ENCODE data around the gene FLT1. TPM values are rescaled to one million over a fixed set of nuclear protein-coding genes. Genes with fewer than 3 reads are reported as not detected.
A peak's percentile ranks its signal among the peaks of the same experiment; 100 is the strongest.

The FLT1 gene
- total RNA-seq, 1 donor from 2014 or later: 0.81 TPM

DNA sequence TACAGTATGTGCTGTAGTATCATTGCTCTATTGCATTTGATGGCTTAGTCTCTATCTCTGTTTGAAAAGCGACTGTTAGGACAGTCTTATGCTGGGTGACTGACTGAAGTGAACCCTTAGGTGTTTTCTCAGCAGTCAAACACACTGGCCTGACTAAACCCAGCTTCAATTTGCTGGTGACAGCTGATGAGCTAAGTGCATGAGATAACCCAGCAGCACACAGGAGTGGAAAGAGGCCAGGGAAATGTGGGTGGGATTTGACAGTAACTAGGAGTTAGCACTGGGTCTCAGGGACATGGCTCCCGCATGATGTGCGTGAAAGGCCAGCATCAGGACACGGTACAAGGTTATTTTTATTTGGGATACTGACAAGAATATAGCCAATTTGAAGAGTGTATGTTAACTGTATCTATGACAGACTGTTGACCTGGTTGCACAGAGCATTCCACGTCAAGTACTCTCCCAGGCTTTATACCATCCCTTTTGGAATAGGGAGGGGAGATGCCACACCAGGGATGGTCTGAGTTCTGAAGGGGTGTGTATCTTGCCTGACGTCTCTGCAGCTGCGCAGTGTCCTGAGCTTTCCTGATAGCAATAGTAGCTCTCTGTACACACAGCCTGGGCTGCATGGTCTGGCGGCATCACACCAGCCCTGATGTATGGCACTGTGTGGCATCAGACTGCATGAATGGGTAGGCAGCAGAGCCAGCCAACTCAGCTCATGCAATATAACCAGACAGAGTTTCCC is 144.8 kb downstream of the FLT1 start:
- no peak overlapping the region for H3K27ac Mint-ChIP-seq
- H3K9me3 Mint-ChIP-seq (ENCODE audit: low read depth): no peaks in the 10 kb centered on the region
- no peak overlapping the region for H3K4me3 Mint-ChIP-seq (ENCODE audit: low read depth)
- peaks cover 2% of the 10 kb centered on the region for H3K4me1 Mint-ChIP-seq (ENCODE audit: low read depth)
- TF ChIP-seq, protein P1, sequence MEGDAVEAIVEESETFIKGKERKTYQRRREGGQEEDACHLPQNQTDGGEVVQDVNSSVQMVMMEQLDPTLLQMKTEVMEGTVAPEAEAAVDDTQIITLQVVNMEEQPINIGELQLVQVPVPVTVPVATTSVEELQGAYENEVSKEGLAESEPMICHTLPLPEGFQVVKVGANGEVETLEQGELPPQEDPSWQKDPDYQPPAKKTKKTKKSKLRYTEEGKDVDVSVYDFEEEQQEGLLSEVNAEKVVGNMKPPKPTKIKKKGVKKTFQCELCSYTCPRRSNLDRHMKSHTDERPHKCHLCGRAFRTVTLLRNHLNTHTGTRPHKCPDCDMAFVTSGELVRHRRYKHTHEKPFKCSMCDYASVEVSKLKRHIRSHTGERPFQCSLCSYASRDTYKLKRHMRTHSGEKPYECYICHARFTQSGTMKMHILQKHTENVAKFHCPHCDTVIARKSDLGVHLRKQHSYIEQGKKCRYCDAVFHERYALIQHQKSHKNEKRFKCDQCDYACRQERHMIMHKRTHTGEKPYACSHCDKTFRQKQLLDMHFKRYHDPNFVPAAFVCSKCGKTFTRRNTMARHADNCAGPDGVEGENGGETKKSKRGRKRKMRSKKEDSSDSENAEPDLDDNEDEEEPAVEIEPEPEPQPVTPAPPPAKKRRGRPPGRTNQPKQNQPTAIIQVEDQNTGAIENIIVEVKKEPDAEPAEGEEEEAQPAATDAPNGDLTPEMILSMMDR (IDR thresholded peaks at IDR 0.05; ENCODE audit: unreplicated experiment): no peak
- peaks cover 3% of the 10 kb centered on the region for H3K27me3 Mint-ChIP-seq
- no peak for DNase-seq (ENCODE audit: low spot score, unreplicated experiment)
- H3K36me3 Mint-ChIP-seq (ENCODE audit: insufficient read depth): no peaks in the 10 kb centered on the region

- no peak overlapping the region for H3K27ac Mint-ChIP-seq
- peaks cover 3% of the 10 kb centered on the region for H3K27me3 Mint-ChIP-seq
- H3K4me1 Mint-ChIP-seq (ENCODE audit: low read depth): peaks cover 2% of the 10 kb centered on the region
- TF ChIP-seq, protein P1 (IDR thresholded peaks at IDR 0.05; ENCODE audit: unreplicated experiment): no peak
- DNase-seq (ENCODE audit: low spot score, unreplicated experiment): no peak
- no peaks in the 10 kb centered on the region for H3K9me3 Mint-ChIP-seq (ENCODE audit: low read depth)
- no peaks in the 10 kb centered on the region for H3K36me3 Mint-ChIP-seq (ENCODE audit: insufficient read depth)
- no peak overlapping the region for H3K4me3 Mint-ChIP-seq (ENCODE audit: low read depth)
Observed at GRCh38 chr13:28349371-28349770, 145.6 kb downstream of the FLT1 start.

DNA sequence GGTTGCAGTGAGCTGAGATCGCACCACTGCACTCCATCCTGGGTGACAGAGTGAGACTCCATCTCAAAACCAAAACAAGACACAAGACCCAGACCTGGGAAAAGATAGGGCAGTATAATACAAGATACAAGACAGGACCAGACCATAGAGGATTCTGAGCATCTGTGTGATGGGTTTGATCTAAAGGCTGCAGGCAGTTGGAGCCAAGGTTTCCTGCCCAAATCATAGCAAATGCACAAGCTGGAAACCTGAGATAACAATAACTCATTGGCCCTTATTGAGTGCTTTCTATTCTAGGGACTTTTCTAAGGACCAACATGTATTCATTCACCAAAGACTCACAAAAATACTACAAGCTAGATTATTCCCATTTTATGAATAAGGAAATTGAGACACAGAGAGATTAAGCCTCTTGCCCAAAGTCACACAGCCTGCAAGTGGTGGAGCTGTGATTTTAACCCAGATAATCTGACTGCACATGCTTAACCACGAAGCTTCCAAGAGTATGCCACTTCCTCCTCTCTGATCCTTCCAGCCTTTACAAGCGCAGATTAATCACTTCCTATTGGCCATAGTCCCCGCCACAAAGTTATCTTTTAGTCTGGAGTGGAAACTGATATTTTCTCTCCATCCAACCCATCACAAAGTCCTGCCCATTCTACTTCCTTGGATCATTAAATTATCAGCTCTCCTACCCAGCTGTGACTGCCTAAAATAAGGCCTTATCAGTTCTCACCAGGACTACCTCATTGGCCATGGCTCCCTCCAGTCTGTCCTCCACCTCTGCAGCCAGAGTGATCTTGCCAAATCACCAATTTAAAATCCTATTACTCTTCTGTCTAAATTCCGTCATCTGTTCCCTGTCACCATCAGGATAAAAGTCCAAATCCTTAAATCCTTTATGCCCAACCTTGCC is 147.2 kb downstream of the FLT1 start:
- TF ChIP-seq, protein P1 (IDR thresholded peaks at IDR 0.05; ENCODE audit: unreplicated experiment): no peak
- Mint-ChIP-seq H3K4me3 (ENCODE audit: low read depth) (no peak overlapping the region), H3K27ac (no peak overlapping the region), H3K9me3 (ENCODE audit: low read depth) (no peaks in the 10 kb centered on the region), H3K27me3 (peaks cover 3% of the 10 kb centered on the region), H3K36me3 (ENCODE audit: insufficient read depth) (no peaks in the 10 kb centered on the region), H3K4me1 (ENCODE audit: low read depth) (peaks cover 2% of the 10 kb centered on the region)
- DNase-seq (ENCODE audit: low spot score, unreplicated experiment): no peak

DNA sequence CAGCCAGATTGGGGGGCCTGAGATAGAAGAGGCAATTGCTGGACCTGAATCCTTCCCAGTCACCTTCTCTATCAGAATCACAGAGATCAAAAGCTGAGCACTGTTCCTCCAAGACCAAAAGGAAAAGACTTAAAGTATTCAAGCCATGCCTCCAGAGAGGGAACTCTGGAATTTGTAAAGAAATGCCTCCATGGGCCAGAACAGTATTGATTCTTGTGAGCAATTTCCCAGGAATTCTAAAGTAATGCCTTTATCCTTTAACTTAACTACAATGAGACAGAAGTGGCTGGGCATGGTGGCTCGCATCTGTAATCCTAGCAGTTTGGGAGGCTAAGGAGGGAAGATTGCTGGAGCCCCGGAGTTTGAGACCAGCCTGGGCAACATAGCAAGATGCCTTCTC is 148.8 kb downstream of the FLT1 start:
- H3K4me1 Mint-ChIP-seq (ENCODE audit: low read depth): peaks cover 7% of the 10 kb centered on the region
- H3K36me3 Mint-ChIP-seq (ENCODE audit: insufficient read depth): no peaks in the 10 kb centered on the region
- H3K27me3 Mint-ChIP-seq: peaks cover 3% of the 10 kb centered on the region
- H3K4me3 Mint-ChIP-seq (ENCODE audit: low read depth): no peak overlapping the region
- no peak for DNase-seq (ENCODE audit: low spot score, unreplicated experiment)
- H3K27ac Mint-ChIP-seq: peak overlapping the region; percentile 58
- H3K9me3 Mint-ChIP-seq (ENCODE audit: low read depth): no peaks in the 10 kb centered on the region
- TF ChIP-seq, protein P1 (IDR thresholded peaks at IDR 0.05; ENCODE audit: unreplicated experiment): no peak

- Mint-ChIP-seq H3K27ac (no peak overlapping the region), H3K4me3 (ENCODE audit: low read depth) (no peak overlapping the region), H3K4me1 (ENCODE audit: low read depth) (peaks cover 14% of the 10 kb centered on the region), H3K9me3 (ENCODE audit: low read depth) (no peaks in the 10 kb centered on the region), H3K36me3 (ENCODE audit: insufficient read depth) (no peaks in the 10 kb centered on the region), H3K27me3 (no peaks in the 10 kb centered on the region)
- TF ChIP-seq, protein P1 (IDR thresholded peaks at IDR 0.05; ENCODE audit: unreplicated experiment): no peak
- no peak for DNase-seq (ENCODE audit: low spot score, unreplicated experiment)
Observed at GRCh38 chr13:28344163-28344562, 150.8 kb downstream of the FLT1 start.

All from progenitor cell of endocrine pancreas (in vitro differentiated cells).